ENCODE measurements around the gene COLQ. TPM values are rescaled to one million over a fixed set of nuclear protein-coding genes. Genes with fewer than 3 reads are reported as not detected.

COLQ gene
- total RNA-seq, 1 experiment from 2014 or later: 1.5 TPM

GRCh38 chr3:15501126-15501525, 20.4 kb downstream of the COLQ start:
- H3K4me2 ChIP-seq (ENCODE audit: low read length): no peak overlapping the region
- POLR2A ChIA-PET (ENCODE audit: unreplicated experiment): no interaction called here
- H4K20me1 ChIP-seq (ENCODE audit: low read length): no peaks in the 10 kb centered on the region
- H3K9me3 ChIP-seq (ENCODE audit: low read length): no peaks in the 10 kb centered on the region
- no peaks in the 10 kb centered on the region for H3K9me2 ChIP-seq (replicated peaks; ENCODE audit: low read length)
- CTCF ChIA-PET: no interaction called here
- H3K36me3 ChIP-seq (ENCODE audit: low read depth, low read length): no peaks in the 10 kb centered on the region
- TF ChIP-seq EZH2phosphoT487 (IDR thresholded peaks at IDR 0.05; ENCODE audit: borderline replicate concordance, low read length): no peak
- TF ChIP-seq EZH2 (IDR thresholded peaks at IDR 0.05; ENCODE audit: low read length, unreplicated experiment): no peak
- TF ChIP-seq CTCF (conservative IDR thresholded peaks at IDR 0.05; ENCODE audit: low read depth, low read length): no peak
- no peak overlapping the region for H3K27ac ChIP-seq (ENCODE audit: low read length)
- no peaks in the 10 kb centered on the region for H3K79me2 ChIP-seq (ENCODE audit: low read length)
- H2AFZ ChIP-seq (ENCODE audit: low read length): no peak overlapping the region
- BruUV-seq (replicated peaks): no TSS peak
- H3F3A ChIP-seq (ENCODE audit: low read length, unreplicated experiment): no peaks in the 10 kb centered on the region
- ATAC-seq: no peak
- intact Hi-C loops (cut with micrococcal nuclease): no loop called here
- no peaks in the 10 kb centered on the region for H3K4me1 ChIP-seq (ENCODE audit: insufficient read depth, low read length)
- DNase-seq: no peak
- 0 out of 2 replicates have a peak, but pooled peaks cover 3% of the 10 kb centered on the region for H3K27me3 ChIP-seq (ENCODE audit: low read length)
- no peak overlapping the region for H3K4me3 ChIP-seq (ENCODE audit: low read length)
- H3K9ac ChIP-seq (ENCODE audit: low read length): no peak overlapping the region

- ATAC-seq: no peak
- intact Hi-C loops (cut with micrococcal nuclease): no loop called here
- Histone ChIP-seq H3K9me2 (replicated peaks; ENCODE audit: low read length) (no peaks in the 10 kb centered on the region), H3K79me2 (ENCODE audit: low read length) (no peaks in the 10 kb centered on the region), H3K27ac (ENCODE audit: low read length) (no peak overlapping the region), H3F3A (ENCODE audit: low read length, unreplicated experiment) (no peaks in the 10 kb centered on the region), H4K20me1 (ENCODE audit: low read length) (no peaks in the 10 kb centered on the region), H3K9me3 (ENCODE audit: low read length) (no peaks in the 10 kb centered on the region), H2AFZ (ENCODE audit: low read length) (no peak overlapping the region), H3K4me1 (ENCODE audit: insufficient read depth, low read length) (no peaks in the 10 kb centered on the region), H3K4me3 (ENCODE audit: low read length) (no peak overlapping the region), H3K4me2 (ENCODE audit: low read length) (no peak overlapping the region), H3K27me3 (ENCODE audit: low read length) (0 out of 2 replicates have a peak, but pooled peaks cover 3% of the 10 kb centered on the region), H3K36me3 (ENCODE audit: low read depth, low read length) (no peaks in the 10 kb centered on the region), H3K9ac (ENCODE audit: low read length) (no peak overlapping the region)
- no TSS peak for BruUV-seq (replicated peaks)
- ChIA-PET CTCF (no interaction called here), POLR2A (ENCODE audit: unreplicated experiment) (interaction anchor here (0.5 kb wide), 1 partner anchor 523 kb away, joined by 5 read pairs; no protein-coding TSS in a partner anchor)
- no peak for DNase-seq
- TF ChIP-seq EZH2phosphoT487 (IDR thresholded peaks at IDR 0.05; ENCODE audit: borderline replicate concordance, low read length) (no peak), CTCF (conservative IDR thresholded peaks at IDR 0.05; ENCODE audit: low read depth, low read length) (no peak), EZH2 (IDR thresholded peaks at IDR 0.05; ENCODE audit: low read length, unreplicated experiment) (no peak)
Observed at GRCh38 chr3:15500107-15500724, 21.3 kb downstream of the COLQ start.

- ATAC-seq (no peak), DNase-seq (peak; percentile 7)
- no peaks in the 10 kb centered on the region for H3K9me2 ChIP-seq (replicated peaks; ENCODE audit: low read length)
- H3K4me3 ChIP-seq (ENCODE audit: low read length): no peak overlapping the region
- TF ChIP-seq EZH2phosphoT487 (IDR thresholded peaks at IDR 0.05; ENCODE audit: borderline replicate concordance, low read length): no peak
- no peak for TF ChIP-seq EZH2 (IDR thresholded peaks at IDR 0.05; ENCODE audit: low read length, unreplicated experiment)
- no peak for TF ChIP-seq CTCF (conservative IDR thresholded peaks at IDR 0.05; ENCODE audit: low read depth, low read length)
- H3K9me3 ChIP-seq (ENCODE audit: low read length): no peaks in the 10 kb centered on the region
- H3K4me2 ChIP-seq (ENCODE audit: low read length): no peak overlapping the region
- no TSS peak for BruUV-seq (replicated peaks)
- H2AFZ ChIP-seq (ENCODE audit: low read length): no peak overlapping the region
- ChIA-PET CTCF (no interaction called here), POLR2A (ENCODE audit: unreplicated experiment) (interaction anchor here (0.5 kb wide), 1 partner anchor 524 kb away, joined by 5 read pairs; no protein-coding TSS in a partner anchor)
- no peaks in the 10 kb centered on the region for H3K4me1 ChIP-seq (ENCODE audit: insufficient read depth, low read length)
- H4K20me1 ChIP-seq (ENCODE audit: low read length): no peaks in the 10 kb centered on the region
- 0 out of 2 replicates have a peak, but pooled peaks cover 3% of the 10 kb centered on the region for H3K27me3 ChIP-seq (ENCODE audit: low read length)
- H3K9ac ChIP-seq (ENCODE audit: low read length): no peak overlapping the region
- intact Hi-C loops (cut with micrococcal nuclease): no loop called here
- no peak overlapping the region for H3K27ac ChIP-seq (ENCODE audit: low read length)
- H3K79me2 ChIP-seq (ENCODE audit: low read length): no peaks in the 10 kb centered on the region
- H3F3A ChIP-seq (ENCODE audit: low read length, unreplicated experiment): no peaks in the 10 kb centered on the region
- H3K36me3 ChIP-seq (ENCODE audit: low read depth, low read length): no peaks in the 10 kb centered on the region
Observed at GRCh38 chr3:15499536-15499935, 22.0 kb downstream of the COLQ start.
